Activated CD4-positive, alpha-beta T cell treated with anti-CD3 and anti-CD28 coated beads for 24 hours (primary cell): ENCODE results near the gene FANCC.

ENCODE experiments used
- DNase-seq, 2 donors: peaks; one replicate each; pipeline ENCODE4 v3.0.0-alpha.2; 2020; ENCODE audit warnings: low read depth in 2 of 2

Gene FANCC, protein sequence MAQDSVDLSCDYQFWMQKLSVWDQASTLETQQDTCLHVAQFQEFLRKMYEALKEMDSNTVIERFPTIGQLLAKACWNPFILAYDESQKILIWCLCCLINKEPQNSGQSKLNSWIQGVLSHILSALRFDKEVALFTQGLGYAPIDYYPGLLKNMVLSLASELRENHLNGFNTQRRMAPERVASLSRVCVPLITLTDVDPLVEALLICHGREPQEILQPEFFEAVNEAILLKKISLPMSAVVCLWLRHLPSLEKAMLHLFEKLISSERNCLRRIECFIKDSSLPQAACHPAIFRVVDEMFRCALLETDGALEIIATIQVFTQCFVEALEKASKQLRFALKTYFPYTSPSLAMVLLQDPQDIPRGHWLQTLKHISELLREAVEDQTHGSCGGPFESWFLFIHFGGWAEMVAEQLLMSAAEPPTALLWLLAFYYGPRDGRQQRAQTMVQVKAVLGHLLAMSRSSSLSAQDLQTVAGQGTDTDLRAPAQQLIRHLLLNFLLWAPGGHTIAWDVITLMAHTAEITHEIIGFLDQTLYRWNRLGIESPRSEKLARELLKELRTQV

DNA sequence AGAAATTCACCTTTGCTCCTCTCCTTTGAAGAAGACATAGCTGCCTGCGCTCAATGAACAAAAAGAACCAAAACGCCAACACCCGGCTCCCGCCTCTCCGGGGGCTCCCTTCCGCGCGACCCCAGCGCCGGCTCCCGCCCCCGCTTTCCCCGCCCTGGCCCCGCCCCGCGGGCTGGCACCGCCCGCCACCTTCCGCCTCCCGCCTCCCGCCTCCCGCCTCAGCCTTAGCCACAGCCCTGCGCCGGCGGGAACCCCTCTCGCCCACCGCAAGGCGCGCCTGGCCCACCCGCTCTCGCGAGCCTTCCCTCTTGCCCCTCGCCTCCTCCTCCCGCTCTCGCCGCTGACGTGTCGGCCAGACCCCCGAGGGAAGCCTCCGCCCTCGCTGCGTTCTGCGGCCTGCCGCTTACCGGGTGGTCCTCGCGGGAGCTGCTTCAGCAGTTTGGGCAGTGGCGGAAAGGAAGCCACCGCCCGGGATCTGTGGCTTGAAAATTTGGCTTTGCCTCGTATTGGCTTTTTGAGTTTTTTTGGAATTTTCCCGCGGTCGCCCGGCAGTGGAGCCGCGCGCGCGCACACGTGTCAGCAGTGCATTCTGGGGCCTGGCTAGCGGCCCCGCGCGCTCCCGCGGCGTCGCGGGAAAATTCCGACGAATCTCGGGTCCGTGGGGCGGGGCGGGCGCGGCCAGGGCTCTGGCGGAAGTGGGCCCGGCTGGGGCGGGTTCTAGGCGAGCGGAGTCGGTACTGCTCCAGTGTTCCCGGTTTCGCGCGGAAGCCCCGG is at the start of gene FANCC:
FANCC (minus strand) TSS at position 591 of the 774 bp plus-strand sequence. CDS start 68,418 bp downstream, outside the sequence.
- peak; percentile 84 for DNase-seq

DNA sequence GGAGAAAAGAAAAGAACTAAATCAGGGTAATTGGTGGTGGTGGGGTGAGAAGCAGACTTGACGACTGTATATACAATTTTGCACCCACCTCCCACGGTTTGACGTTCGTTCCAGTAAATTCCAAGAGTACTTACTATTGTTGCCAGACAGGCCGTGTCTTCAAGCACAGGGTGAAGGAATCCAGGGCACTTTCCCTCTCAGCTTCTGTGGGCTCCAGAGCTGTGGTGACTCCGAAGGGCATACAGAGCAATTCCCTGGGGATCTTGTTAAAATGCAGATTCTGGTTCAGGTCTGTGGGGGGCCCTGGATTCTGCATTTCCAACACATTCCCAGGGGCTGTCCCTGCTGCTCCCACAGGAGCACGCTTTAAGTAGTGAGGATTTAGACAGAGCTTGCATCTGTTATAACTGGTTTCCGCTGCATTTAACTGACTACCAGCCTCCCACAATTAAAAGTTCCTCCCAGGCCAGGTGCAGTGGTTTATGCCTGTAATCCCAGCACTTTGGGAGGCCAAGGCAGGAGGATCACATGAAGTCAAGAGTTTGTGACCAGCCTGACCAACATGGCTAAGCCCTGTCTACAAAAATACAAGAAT is 49.3 kb upstream of the FANCC start:
- DNase-seq: no peak

DNA sequence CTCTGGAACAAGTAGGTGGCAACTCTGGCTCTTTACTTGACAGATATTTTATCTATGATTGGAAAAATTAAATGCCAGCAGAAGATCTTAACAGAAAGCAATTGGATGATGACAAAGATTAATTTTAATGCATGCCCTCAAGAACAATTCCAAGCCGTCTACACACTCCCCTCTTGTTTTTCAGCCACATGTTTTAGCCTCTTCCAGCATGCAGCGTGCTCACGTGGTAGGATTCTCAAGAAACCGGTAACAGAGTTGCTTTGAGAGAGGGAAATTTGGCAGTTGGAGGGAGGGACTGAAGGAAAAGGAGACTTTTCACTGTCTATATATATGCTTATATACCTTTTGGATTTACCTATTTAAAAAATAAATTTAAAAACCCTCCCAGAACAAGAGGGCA is 48.3 kb upstream of the FANCC start:
- no peak for DNase-seq

DNA sequence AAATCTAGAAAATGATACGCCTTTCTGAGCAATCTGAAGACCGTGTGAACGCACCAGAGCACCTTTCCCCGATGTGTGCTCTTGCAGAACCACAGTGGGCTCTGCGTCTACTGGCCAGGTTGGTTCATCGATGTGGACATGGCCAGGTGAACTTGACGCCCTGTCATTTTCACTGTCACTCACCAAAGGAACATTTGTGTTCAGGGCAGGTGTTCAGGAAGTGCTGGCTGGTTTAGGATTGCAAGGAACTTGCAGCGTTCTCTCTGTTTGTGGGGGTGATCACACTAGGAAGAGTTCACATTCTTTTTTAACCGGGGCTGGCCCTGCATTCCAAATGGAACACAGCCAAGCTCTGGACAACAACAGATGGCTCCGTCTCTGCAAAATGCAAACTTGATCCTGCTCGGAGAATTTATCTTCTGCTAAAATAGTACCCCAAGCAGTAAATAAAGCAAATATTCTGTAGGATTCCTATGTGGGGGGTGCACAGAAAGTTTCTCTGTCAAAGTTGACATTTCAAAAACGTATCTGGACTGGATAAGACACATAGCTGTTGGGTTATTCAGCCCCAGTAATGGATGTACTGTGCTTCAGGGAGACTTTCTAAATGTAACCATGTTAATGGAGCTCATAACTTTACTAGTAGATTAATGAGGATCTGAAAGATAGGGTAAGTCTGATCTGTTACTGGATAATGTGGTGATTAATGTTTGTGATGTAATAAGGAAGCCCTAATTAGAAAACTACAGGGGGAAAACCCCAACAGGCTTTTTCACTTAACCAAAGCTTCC is 45.7 kb upstream of the FANCC start:
- DNase-seq: no peak

DNA sequence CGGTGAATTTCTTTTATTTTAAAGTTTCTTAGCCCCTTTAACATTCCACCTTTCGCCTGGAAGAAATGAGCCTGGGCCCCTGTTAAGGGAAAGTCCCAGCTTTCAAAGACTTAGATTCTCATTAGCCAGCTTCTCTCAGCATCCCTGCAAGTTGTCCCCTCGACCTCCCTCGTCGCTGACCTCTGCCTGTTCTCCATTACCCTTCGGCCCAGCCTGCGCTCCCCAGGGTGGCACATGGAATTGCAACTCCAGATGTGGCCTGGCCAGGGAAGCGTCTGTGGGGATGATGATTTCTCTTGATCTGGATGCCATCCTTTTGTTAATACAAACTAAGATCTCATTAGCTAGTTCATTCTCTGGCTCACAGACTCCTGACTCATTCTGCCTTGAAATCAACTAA is 43.4 kb upstream of the FANCC start:
- DNase-seq: no peak

- DNase-seq: no peak
Measured at GRCh38 chr9:95357316-95357715, 39.8 kb upstream of the FANCC start.

GRCh38 chr9:95355500-95355899 is 38.0 kb upstream of the FANCC start:
- no peak for DNase-seq

GRCh38 chr9:95351051-95351450 is 33.5 kb upstream of the FANCC start:
- DNase-seq: no peak

- no peak for DNase-seq
Measured at GRCh38 chr9:95350266-95350665, 32.8 kb upstream of the FANCC start.

DNA sequence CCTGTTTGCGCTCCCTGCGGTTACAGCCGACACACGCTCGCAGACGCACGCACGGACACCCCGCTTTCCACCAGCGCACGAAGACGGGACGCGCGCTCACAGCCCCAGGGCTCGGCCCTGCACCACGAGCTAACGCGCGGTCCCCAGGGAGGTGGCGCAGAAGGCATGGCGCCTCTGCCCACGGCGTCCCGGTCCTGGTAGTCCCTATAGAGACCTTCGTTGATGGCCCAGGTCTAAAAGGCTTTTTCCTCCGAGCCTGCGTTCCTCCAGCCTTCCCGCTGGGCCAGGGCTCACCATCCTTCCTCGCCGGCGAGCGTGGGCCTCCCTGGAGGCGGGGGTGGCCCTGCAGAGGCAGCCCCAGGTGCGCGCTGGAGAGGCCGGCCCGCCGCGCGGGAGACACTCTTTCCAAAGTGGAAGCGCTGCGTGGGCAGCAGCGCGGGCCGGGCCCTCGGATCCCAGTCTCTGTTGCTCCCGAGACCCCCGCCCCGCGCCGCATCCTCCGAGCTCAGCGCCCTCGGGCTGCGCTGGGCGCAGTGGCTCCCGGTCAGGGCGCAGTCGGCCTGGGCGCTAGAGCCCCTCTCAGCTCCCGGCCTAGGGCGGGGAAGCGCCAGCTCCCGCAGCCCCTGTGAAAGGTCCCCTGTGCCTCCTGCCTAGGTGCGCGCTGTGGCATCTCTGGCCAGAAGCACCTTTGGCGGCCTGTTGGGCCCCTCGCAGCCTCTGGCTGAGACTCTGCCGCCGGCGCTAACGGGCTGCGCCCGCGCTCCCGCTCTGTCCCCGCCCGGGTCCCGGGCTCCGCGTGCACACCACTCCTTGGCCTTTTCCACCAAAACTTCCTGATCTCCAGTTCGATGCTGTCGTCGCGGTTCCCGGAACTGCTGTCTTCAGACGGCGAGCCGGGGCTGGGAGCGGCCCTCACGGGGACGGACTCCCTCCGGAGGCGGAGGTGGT is 31.9 kb upstream of the FANCC start:
- peak in 1 of 2 donors; percentile 4 for DNase-seq

DNA sequence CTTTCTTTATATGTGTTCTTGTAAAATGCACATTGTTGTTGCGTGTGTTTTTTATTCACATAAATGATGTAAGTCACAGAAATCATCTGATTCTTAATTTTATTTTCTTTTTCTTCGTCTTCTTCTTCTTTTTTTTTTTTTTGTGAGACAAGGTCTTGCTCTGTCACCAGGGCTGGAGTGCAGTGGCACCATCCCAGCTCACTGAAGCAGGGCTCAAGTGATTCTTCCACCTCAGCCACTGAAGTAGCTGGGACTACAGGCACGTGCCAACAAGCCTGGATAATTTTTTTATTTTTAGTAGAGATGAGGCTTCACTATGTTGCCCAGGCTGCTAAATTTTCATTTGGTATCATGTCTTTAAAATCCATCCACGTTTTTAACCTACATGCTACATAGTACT is 28.5 kb upstream of the FANCC start:
- no peak for DNase-seq

GRCh38 chr9:95344735-95345325 is 27.3 kb upstream of the FANCC start:
- DNase-seq: no peak

DNA sequence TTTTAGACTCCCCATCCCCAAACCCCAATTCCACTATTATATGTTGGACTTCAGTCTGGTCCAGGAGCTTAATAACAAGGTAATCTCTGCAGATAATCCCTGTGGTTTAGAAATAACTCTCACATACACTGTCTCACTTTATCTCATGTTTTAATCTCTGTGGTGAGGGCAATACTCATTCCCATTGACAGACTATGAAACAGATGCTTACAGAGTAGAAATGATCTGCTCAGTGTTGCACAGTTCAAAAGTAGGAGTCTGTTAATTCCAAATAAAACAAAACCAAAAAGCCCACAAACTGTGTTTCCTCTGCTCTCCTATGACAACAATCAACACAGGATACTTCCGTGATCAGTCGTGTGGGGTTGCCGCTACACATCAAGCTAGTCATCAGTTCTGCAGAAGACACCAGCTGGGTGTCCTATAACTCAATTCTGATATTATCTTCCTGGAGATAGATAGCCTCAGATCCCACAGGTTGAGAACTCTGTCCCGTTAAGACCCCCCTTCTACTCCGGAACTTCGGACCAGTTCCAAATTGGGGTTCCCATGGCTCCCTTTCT is 26.3 kb upstream of the FANCC start:
- DNase-seq: no peak

DNA sequence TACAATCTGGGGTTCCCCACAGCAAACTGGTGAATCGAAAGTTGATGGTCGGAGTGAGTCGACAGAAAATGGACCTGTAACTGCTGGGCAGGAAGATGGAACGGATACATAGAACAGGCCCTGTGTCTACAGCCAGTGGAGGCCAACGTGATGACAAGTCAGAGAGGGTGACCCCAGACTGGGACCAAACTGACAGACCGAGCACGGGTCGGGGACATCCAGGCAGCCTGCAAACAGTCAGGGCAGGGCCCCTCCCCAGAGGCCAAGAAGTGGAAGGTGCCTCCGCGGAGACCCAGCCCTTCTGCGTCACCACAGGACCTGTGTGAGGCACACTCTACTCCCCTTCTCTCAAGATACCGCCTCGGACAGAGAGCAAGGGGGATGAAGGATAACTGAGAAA is 25.1 kb upstream of the FANCC start:
- no peak for DNase-seq

- no peak for DNase-seq
Measured at GRCh38 chr9:95341293-95341962, 23.9 kb upstream of the FANCC start.

- DNase-seq: no peak
Measured at GRCh38 chr9:95338243-95338642, 20.7 kb upstream of the FANCC start.

GRCh38 chr9:95336281-95336680 is 18.8 kb upstream of the FANCC start:
- no peak for DNase-seq

DNA sequence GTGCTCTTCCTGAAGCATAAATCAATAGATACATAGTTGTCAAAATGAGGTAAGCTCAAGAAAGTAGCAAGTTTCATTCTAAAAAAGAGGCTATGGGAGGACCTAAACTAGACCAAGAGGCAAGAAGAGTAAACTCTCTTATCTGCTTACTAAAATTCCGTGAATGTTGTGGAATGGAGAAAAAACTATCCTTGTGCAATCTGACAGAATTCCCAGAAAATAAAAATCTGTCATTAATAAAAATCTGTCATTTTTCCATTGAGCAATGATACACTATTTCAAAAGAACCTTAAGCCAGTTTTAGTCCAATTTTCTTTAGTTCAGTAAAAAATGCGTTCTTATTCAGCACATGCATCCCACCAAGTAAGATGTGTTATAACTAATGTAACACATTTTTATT is 15.9 kb upstream of the FANCC start:
- DNase-seq: no peak

DNA sequence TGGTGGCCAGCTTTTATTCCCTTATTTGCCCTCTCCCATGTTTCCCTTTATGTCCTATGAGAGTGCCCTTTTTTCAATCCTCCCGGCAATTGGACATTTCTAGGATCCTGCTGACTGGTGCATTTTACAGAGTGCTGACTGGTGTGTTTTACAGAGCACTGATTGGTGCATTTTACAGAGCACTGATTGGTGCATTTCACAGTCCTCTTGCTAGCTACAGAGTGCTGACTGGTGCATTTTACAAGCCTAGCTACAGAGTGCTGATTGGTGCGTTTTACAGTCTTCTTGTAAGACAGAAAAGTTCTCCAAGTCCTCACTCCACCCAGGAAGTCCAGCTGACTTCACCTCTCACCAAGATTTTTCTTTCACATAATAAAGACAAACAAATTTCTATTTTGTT is 15.4 kb upstream of the FANCC start:
- DNase-seq: no peak
